Naive thymus-derived CD8-positive, alpha-beta T cell (primary cell): ENCODE measurements around the gene DNPEP. TPM values are rescaled to one million over a fixed set of nuclear protein-coding genes. Genes with fewer than 3 reads are reported as not detected.

Source experiments
- ATAC-seq, 2 donors: fragments of 150-1000 bp; cut with Tn5 transposase in 1 of 2; sonication (Bioruptor Pico), chemical (Tn5 transposase) in 1 of 2; 1 replicate in 1 of 2; 2 replicates in 1 of 2; pipeline ENCODE4 v1.10.0; 2021; ENCODE audit warnings: mild to moderate bottlenecking in 2 of 2, moderate library complexity in 2 of 2
- POLR2A ChIA-PET: fragments of 350-600 bp; sonication (Branson Sonifier 250); formaldehyde crosslinking; loops from one replicate; lab custom pipeline; 2021; ENCODE audit warnings: antibody characterized with exemption; lab: Charles Lee
- DNase-seq, 10 donors: peaks; one replicate each; pipeline versions ENCODE4 v3.0.0 to v3.0.0-alpha.2; 2020 to 2022
- H3K27ac Mint-ChIP-seq, 10 donors: one replicate each; pipeline ENCODE4 v1.8.0; 2020 to 2022; ENCODE audit warnings: mild to moderate bottlenecking in 10 of 10, mixed read lengths in 10 of 10, moderate library complexity in 4 of 10, inconsistent platforms in 1 of 10
- H3K27me3 Mint-ChIP-seq, 5 donors: one replicate each; pipeline ENCODE4 v1.8.0; 2021 to 2022; ENCODE audit warnings: mixed read lengths in 5 of 5
- H3K36me3 Mint-ChIP-seq, 3 donors: one replicate each; pipeline ENCODE4 v1.8.0; 2020 to 2022; ENCODE audit warnings: mixed read lengths in 3 of 3, mild to moderate bottlenecking in 2 of 3, inconsistent platforms in 1 of 3
- H3K4me1 Mint-ChIP-seq, 4 donors: one replicate each; pipeline ENCODE4 v1.8.0; 2021 to 2022; ENCODE audit warnings: mixed read lengths in 4 of 4
- H3K4me3 Mint-ChIP-seq, 10 donors: one replicate each; pipeline ENCODE4 v1.8.0; 2020 to 2022; ENCODE audit warnings: mild to moderate bottlenecking in 10 of 10, mixed read lengths in 10 of 10, moderate library complexity in 6 of 10, inconsistent platforms in 1 of 10
- H3K9me3 Mint-ChIP-seq, 9 donors: one replicate each; pipeline ENCODE4 v1.8.0; 2020 to 2022; ENCODE audit warnings: mixed read lengths in 9 of 9, mild to moderate bottlenecking in 3 of 9, inconsistent platforms in 1 of 9, moderate library complexity in 1 of 9
- polyA plus RNA-seq, 3 donors: library from polyadenylated mRNA; unstranded; fragments of 300-500 nt; fragmentation: Illumina TruSeq; gene quantifications; one replicate each; pipeline ENCODE4 v1.2.3, GENCODE V29; 2021
- total RNA-seq, 8 experiments: library from RNA in 2 of 8; stranded (reverse) in 2 of 8; gene quantifications; one replicate each; pipeline ENCODE4 v1.2.3 and lab custom pipeline; 2021 to 2026

The DNPEP gene
- total and polyA plus RNA-seq, 5 experiments from 2014 or later = 51.2 to 89.1 (median 62.6) TPM

DNA sequence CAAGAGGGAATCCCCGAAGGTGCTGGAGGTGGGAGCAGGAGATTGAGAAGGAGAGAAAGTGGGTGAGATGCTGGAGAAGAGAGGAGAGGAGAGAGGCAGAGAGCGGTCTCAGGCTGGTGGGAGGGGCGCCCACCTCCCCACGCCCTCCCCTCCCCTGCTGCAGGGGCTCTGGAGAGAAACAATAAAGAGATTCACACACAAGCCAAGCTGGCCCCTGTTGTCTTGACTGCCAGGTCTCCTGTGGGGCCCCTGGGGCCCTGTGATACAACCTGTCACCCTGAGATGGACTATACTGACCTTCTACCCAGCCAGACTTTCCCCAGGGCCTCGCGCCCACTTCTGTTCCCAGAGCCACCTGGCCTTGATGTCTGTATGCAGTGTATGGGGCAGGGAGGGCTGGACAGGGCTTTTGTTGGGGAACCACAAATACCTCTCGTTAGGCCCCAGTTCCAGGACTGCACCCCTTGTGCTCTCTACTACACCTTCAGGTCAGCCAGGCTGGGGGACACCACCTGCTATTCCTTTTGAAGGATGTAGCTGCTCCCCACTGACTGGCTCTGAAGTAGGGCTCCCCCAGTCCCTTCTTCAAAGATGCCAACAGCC is 38.9 kb upstream of the DNPEP start:
- peaks cover 1 to 56% (median 19%) of the 10 kb centered on the region in 5 donors for H3K27me3 Mint-ChIP-seq
- no peak for DNase-seq
- peaks cover 0 to 3% (median 0%) of the 10 kb centered on the region in 4 donors for H3K4me1 Mint-ChIP-seq
- POLR2A ChIA-PET = no interaction called here
- no peak for ATAC-seq
- H3K4me3 Mint-ChIP-seq = no peak overlapping the region
- peak overlapping the region in 1 of 10 donors; percentile 62 for H3K27ac Mint-ChIP-seq
- no peaks in the 10 kb centered on the region for H3K9me3 Mint-ChIP-seq
- no peaks in the 10 kb centered on the region for H3K36me3 Mint-ChIP-seq

DNA sequence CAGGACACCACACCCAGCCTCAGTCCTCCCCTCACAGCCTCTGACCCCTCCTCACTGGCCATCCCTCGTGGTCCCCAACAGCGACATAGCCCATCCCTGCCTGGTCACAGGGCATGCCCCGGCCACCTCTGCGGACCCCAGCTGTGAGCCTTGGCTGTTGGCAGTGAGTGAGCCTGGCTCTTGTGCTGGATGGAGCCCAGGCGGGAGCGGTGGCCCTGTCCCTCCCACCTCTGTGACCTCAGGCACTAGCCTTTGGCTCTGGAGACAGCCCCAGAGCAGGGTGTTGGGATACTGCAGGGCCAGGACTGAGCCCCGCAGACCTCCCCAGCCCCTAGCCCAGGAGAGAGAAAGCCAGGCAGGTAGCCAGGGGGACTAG is 38.3 kb upstream of the DNPEP start:
- no peaks in the 10 kb centered on the region for H3K9me3 Mint-ChIP-seq
- H3K27me3 Mint-ChIP-seq = peaks cover 1 to 62% (median 22%) of the 10 kb centered on the region in 5 donors
- no peak overlapping the region for H3K4me3 Mint-ChIP-seq
- POLR2A ChIA-PET = no interaction called here
- DNase-seq (no peak), ATAC-seq (no peak)
- H3K4me1 Mint-ChIP-seq = peaks cover 0 to 2% (median 0%) of the 10 kb centered on the region in 4 donors
- no peaks in the 10 kb centered on the region for H3K36me3 Mint-ChIP-seq
- no peak overlapping the region for H3K27ac Mint-ChIP-seq

DNA sequence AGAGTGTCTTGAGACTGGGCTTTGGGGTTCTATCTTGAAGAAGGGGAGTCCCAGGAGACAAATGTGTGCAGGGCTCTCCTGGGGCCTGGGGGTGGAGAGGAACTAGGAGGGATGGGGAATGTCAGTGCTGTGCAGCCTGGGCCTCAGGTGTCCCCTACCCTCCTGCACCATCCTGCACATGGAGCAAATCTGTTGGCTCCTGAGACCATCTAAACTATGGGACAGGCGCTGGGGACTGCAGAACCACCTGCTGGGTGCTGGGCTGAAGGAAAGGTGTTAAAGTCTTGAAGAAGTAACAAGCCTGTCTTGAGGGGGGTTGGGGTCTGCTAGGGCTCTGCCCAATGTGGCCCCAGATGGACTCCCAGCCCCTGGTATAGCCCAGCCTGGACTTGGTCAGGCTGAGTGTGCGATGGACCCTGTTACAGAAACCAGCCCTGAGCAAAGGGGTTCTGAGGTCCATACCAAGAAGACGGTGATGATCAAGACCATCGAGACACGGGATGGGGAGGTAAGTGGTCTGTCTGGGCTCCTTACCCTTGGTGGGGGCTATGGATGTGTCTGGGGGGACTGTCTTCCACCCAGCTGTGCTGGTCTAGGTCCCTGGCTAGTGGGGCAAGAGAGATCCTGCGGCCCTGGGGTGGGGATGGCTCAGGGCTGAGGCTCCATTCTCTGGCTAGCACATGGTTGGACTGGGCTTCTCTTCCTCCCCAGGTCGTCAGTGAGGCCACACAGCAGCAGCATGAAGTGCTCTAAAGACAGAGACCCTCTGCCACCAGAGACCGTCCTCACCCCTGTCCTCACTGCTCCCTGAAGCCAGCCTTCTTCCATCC is 37.7 kb upstream of the DNPEP start:
- Mint-ChIP-seq H3K36me3 (no peaks in the 10 kb centered on the region), H3K27ac (peak overlapping the region in 1 of 10 donors; percentile 11), H3K27me3 (peaks cover 4 to 68% (median 26%) of the 10 kb centered on the region in 5 donors), H3K4me3 (no peak overlapping the region), H3K9me3 (no peaks in the 10 kb centered on the region), H3K4me1 (peaks cover 0 to 2% (median 0%) of the 10 kb centered on the region in 4 donors)
- POLR2A ChIA-PET = no interaction called here
- DNase-seq (no peak), ATAC-seq (no peak)

DNA sequence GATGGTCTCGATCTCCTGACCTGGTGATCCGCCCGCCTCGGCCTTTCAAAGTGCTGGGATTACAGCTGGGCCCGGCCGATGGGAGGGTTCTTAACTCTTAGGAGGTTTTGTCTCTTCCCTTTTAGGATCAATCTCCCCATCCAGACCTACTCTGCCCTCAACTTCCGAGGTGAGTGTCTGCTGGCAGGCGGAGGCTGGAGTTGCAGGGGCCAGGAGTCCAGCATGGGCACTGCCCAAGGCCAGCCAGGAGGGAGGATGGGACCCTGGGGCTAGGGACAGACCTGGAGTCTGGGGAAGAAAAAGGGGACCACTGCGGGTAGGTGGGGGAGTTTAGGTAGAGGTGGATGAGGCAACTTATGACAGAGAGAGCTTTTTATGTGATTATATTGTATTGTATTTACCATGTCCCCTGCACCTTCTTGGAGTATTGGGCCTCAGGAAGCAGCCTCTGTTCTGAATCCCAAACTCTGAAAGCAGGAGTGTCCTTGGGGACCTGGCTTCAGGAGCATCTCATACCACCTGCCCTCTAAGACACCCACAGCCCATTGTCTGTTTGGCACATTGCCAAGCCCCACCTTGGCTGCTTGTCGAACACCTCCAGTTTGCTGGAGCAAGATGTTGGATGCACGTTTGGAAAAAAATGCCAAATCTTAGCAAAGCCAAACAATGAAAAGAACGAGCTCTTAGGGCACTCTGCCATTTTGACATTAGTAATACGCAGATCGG is 36.1 kb upstream of the DNPEP start:
- DNase-seq (no peak), ATAC-seq (no peak)
- no peak overlapping the region for H3K4me3 Mint-ChIP-seq
- H3K27ac Mint-ChIP-seq = peak overlapping the region in 1 of 10 donors; percentile 9
- no peaks in the 10 kb centered on the region for H3K36me3 Mint-ChIP-seq
- peaks cover 1 to 7% (median 3%) of the 10 kb centered on the region in 4 donors for H3K4me1 Mint-ChIP-seq
- no peaks in the 10 kb centered on the region for H3K9me3 Mint-ChIP-seq
- POLR2A ChIA-PET = no interaction called here
- peaks cover 13 to 84% (median 42%) of the 10 kb centered on the region in 5 donors for H3K27me3 Mint-ChIP-seq

DNA sequence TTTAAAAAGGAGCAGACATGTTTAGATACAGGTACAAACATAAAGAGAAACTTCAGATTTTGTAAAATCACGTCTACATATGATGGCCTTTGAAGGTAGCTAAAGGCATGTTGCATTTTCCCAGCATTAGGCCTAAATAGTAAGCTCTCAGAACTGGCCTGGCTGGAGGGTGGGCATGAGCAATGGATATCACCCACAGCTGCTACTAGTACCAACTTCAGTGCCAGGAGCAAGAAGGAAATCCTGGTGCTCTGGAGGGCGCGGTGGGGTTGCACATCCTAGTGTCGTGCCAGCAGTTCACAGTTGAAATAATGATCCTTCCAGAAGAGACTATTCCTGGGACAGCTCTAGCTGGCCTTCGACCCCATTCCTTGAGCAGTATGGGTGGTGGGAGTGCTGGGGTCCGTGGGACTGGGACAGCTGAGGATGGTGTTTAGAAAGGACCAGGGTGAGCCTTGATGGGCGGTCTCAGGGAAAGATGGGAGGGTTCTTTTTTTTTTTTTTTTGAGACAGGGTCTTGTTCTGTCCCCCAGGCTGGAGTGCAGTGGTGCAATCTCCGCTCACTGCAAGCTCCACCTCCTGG is 35.3 kb upstream of the DNPEP start:
- H3K4me1 Mint-ChIP-seq = peaks cover 1 to 9% (median 3%) of the 10 kb centered on the region in 4 donors
- ATAC-seq (no peak), DNase-seq (no peak)
- no peak overlapping the region for H3K4me3 Mint-ChIP-seq
- peak overlapping the region in 1 of 10 donors; percentile 13 for H3K27ac Mint-ChIP-seq
- H3K36me3 Mint-ChIP-seq = no peaks in the 10 kb centered on the region
- peaks cover 13 to 86% (median 42%) of the 10 kb centered on the region in 5 donors for H3K27me3 Mint-ChIP-seq
- no peaks in the 10 kb centered on the region for H3K9me3 Mint-ChIP-seq
- POLR2A ChIA-PET = interaction anchor here (0.6 kb wide), 1 partner anchor 34 kb away, joined by 3 read pairs; no protein-coding TSS in a partner anchor

DNA sequence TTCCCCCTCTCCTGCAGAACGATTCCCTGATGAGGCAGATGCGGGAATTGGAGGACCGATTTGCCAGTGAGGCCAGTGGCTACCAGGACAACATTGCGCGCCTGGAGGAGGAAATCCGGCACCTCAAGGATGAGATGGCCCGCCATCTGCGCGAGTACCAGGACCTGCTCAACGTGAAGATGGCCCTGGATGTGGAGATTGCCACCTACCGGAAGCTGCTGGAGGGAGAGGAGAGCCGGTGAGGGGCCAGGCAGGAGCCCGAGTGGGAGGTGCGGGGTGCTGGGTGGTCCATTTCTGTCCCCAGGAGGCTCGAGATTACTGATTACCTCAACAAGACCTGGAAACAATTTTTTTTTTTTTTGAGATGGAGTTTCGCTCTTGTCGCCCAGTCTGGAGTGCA is 33.6 kb upstream of the DNPEP start:
- peaks cover 15 to 84% (median 38%) of the 10 kb centered on the region in 5 donors for H3K27me3 Mint-ChIP-seq
- H3K4me3 Mint-ChIP-seq = no peak overlapping the region
- H3K4me1 Mint-ChIP-seq = peaks cover 1 to 9% (median 3%) of the 10 kb centered on the region in 4 donors
- no peak for ATAC-seq
- no peak for DNase-seq
- POLR2A ChIA-PET = no interaction called here
- H3K9me3 Mint-ChIP-seq = no peaks in the 10 kb centered on the region
- no peaks in the 10 kb centered on the region for H3K36me3 Mint-ChIP-seq
- no peak overlapping the region for H3K27ac Mint-ChIP-seq

DNA sequence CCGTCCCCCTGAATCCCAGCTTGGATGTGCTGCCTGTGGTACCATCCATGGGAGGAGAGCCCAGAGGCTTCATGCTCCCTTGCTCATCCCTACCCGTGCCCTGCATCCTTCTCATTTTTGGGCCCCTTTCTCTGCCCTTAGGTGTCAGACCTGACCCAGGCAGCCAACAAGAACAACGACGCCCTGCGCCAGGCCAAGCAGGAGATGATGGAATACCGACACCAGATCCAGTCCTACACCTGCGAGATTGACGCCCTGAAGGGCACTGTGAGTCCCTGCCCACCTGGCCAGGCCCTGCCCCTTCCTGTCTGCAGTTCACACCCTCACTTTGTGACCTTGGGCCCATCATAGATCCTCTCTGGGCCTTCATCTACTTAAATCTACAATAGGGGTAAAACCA is 33.0 kb upstream of the DNPEP start:
- no peaks in the 10 kb centered on the region for H3K9me3 Mint-ChIP-seq
- H3K36me3 Mint-ChIP-seq = no peaks in the 10 kb centered on the region
- H3K27ac Mint-ChIP-seq = no peak overlapping the region
- H3K4me3 Mint-ChIP-seq = no peak overlapping the region
- POLR2A ChIA-PET = no interaction called here
- ATAC-seq (no peak), DNase-seq (no peak)
- peaks cover 15 to 78% (median 32%) of the 10 kb centered on the region in 5 donors for H3K27me3 Mint-ChIP-seq
- H3K4me1 Mint-ChIP-seq = peaks cover 1 to 9% (median 3%) of the 10 kb centered on the region in 4 donors

DNA sequence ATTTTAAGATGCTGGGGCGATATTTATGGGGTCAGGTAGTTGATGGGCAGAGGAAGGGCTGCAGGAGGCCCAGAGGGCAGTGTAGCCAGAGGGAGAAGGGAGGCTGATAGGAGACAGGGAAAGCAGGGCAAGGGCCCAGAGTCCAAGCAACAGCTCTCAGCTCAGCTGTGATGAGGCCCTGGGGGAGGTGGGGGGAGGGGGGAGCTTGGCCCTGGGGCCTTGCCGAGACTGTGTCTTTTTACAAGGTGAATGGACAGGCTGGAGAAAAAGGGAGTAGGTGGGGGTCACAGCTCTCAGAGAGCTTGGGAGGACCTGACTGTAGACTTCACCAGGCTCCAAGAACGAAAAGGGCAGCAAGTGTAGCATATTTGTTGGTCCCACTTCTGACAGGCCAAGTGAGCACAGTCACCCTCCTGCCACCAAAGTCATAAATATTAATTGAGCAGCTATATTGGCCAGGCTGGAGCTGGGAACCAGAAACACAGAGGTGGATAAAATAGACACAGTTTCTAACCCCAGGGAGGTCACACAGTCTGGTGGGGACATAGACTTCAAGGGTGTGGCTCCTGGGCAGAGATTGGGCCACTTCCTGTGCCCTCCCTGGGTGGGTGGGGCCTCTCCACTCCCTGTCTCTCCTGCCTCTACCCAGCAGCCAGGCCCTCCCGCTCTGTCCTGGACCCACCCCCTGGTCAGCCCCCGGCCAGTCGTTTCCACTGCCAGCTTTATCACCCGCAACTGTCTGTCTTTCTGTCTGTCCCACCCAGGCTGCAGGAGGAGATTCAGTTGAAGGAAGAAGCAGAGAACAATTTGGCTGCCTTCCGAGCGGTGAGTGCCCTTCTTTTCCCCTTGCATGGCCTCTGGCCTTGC is 31.9 kb upstream of the DNPEP start:
- DNase-seq (no peak), ATAC-seq (no peak)
- peaks cover 1 to 9% (median 3%) of the 10 kb centered on the region in 4 donors for H3K4me1 Mint-ChIP-seq
- H3K36me3 Mint-ChIP-seq = no peaks in the 10 kb centered on the region
- H3K27ac Mint-ChIP-seq = no peak overlapping the region
- no peaks in the 10 kb centered on the region for H3K9me3 Mint-ChIP-seq
- H3K27me3 Mint-ChIP-seq = peaks cover 15 to 66% (median 32%) of the 10 kb centered on the region in 5 donors
- POLR2A ChIA-PET = no interaction called here
- peak overlapping the region in 4 of 10 donors; percentile 14 to 47 (median 38) for H3K4me3 Mint-ChIP-seq

DNA sequence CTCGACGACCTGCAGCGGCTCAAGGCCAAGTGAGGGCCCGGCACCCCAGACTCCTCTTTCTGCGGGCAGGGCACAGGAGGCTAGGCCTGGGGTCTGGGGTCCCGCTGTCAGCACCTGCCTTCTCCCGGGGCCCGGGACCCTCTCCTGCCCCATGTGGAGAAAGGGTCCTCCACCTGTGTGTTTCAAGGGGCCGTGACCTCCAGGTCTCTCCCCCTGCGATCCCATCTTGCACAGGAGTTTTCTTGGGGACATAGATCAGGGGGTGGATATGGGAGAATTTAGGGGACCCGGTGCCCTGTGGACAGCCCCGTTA is 31.3 kb upstream of the DNPEP start:
- peaks cover 1 to 9% (median 3%) of the 10 kb centered on the region in 4 donors for H3K4me1 Mint-ChIP-seq
- ATAC-seq = no peak
- no peak for DNase-seq
- POLR2A ChIA-PET = no interaction called here
- no peak overlapping the region for H3K27ac Mint-ChIP-seq
- H3K27me3 Mint-ChIP-seq = peaks cover 14 to 62% (median 30%) of the 10 kb centered on the region in 5 donors
- no peaks in the 10 kb centered on the region for H3K36me3 Mint-ChIP-seq
- peak overlapping the region in 2 of 10 donors; percentile 14 to 47 for H3K4me3 Mint-ChIP-seq
- H3K9me3 Mint-ChIP-seq = no peaks in the 10 kb centered on the region

DNA sequence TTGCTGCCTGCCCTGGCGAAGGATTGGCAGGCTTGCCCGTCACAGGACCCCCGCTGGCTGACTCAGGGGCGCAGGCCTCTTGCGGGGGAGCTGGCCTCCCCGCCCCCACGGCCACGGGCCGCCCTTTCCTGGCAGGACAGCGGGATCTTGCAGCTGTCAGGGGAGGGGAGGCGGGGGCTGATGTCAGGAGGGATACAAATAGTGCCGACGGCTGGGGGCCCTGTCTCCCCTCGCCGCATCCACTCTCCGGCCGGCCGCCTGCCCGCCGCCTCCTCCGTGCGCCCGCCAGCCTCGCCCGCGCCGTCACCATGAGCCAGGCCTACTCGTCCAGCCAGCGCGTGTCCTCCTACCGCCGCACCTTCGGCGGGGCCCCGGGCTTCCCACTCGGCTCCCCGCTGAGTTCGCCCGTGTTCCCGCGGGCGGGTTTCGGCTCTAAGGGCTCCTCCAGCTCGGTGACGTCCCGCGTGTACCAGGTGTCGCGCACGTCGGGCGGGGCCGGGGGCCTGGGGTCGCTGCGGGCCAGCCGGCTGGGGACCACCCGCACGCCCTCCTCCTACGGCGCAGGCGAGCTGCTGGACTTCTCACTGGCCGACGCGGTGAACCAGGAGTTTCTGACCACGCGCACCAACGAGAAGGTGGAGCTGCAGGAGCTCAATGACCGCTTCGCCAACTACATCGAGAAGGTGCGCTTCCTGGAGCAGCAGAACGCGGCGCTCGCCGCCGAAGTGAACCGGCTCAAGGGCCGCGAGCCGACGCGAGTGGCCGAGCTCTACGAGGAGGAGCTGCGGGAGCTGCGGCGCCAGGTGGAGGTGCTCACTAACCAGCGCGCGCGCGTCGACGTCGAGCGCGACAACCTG is 30.7 kb upstream of the DNPEP start, which contains the start of gene DES:
DES (plus strand) TSS at position 223 of the 857 bp plus-strand sequence; CDS start at position 309, 86 bp downstream.
- ATAC-seq = no peak
- Mint-ChIP-seq H3K4me1 (peaks cover 1 to 9% (median 3%) of the 10 kb centered on the region in 4 donors), H3K4me3 (peak within 1 kb of the TSS in 3 of 10 donors; percentile 14 to 47 (median 41)), H3K27me3 (peaks cover 16 to 62% (median 32%) of the 10 kb centered on the region in 5 donors), H3K36me3 (peaks cover 0 to 2% (median 0%) of the 10 kb centered on the region in 3 donors), H3K9me3 (peaks cover 0 to 2% (median 0%) of the 10 kb centered on the region in 9 donors), H3K27ac (no peak within 1 kb of the TSS)
- POLR2A ChIA-PET = no interaction called here
- DNase-seq = no peak

DNA sequence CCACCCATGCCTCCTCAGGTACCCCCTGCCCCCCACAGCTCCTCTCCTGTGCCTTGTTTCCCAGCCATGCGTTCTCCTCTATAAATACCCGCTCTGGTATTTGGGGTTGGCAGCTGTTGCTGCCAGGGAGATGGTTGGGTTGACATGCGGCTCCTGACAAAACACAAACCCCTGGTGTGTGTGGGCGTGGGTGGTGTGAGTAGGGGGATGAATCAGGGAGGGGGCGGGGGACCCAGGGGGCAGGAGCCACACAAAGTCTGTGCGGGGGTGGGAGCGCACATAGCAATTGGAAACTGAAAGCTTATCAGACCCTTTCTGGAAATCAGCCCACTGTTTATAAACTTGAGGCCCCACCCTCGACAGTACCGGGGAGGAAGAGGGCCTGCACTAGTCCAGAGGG is 29.7 kb upstream of the DNPEP start:
- peaks cover 19 to 63% (median 38%) of the 10 kb centered on the region in 5 donors for H3K27me3 Mint-ChIP-seq

More for the DNA sequence above, 29.7 kb upstream of the DNPEP start:
- peaks cover 1 to 9% (median 3%) of the 10 kb centered on the region in 4 donors for H3K4me1 Mint-ChIP-seq
- peak in 1 of 10 donors; percentile 30 for DNase-seq
- H3K27ac Mint-ChIP-seq = no peak overlapping the region
- POLR2A ChIA-PET = interaction anchor here (0.7 kb wide), 1 partner anchor 211 kb away, joined by 3 read pairs; the partner anchor contains the start of gene ZFAND2B
- H3K9me3 Mint-ChIP-seq = peaks cover 0 to 7% (median 1%) of the 10 kb centered on the region in 9 donors
- ATAC-seq = no peak
- H3K4me3 Mint-ChIP-seq = no peak overlapping the region
- peaks cover 0 to 9% (median 4%) of the 10 kb centered on the region in 3 donors for H3K36me3 Mint-ChIP-seq
